Gastrocnemius medialis (tissue), 4 donors: ENCODE measurements around the gene RIPK4. TPM values are rescaled to one million over a fixed set of nuclear protein-coding genes. Genes with fewer than 3 reads are reported as not detected.
"Not testable (repeated sequence)": the region's sequence is repeated elsewhere in the genome, so short reads cannot be mapped to it uniquely, and the experiment has no call there.

Source experiments
- ATAC-seq, 2 donors: fragments of 150-250 bp; one replicate each; pipeline ENCODE4 v1.9.1; 2016
- DNase-seq, 2 donors: peaks; one replicate each; pipeline ENCODE4 v3.0.0-alpha.2; 2019
- H3K27ac ChIP-seq, 4 donors: fragments of 200-600 bp; sonication (generic); 1 replicate in 1 of 4; 2 replicates in 3 of 4; pipeline ENCODE4 v1.5.1; 2016 to 2018; ENCODE audit warnings: mild to moderate bottlenecking in 2 of 4, moderate library complexity in 1 of 4
- H3K27me3 ChIP-seq, 3 donors: fragments of 200-600 bp; sonication (generic) in 2 of 3; 1 replicate in 1 of 3; 2 replicates in 2 of 3; pipeline versions ENCODE4 v1.5.1 to v1.6.0; 2016 to 2019; ENCODE audit warnings: mild to moderate bottlenecking in 1 of 3, moderate library complexity in 1 of 3
- H3K36me3 ChIP-seq, 2 donors: fragments of 200-600 bp; sonication (generic) in 1 of 2; one replicate each; pipeline ENCODE4 v1.5.1; 2017 to 2018
- H3K4me1 ChIP-seq, 2 donors: fragments of 200-600 bp; sonication (generic) in 1 of 2; one replicate each; pipeline ENCODE4 v1.5.1; 2016 to 2017; ENCODE audit warnings: mild to moderate bottlenecking in 2 of 2
- H3K4me3 ChIP-seq, 4 donors: fragments of 200-600 bp; sonication (generic) in 3 of 4; 1 replicate in 1 of 4; 2 replicates in 3 of 4; pipeline ENCODE4 v1.5.1; 2016 to 2019; ENCODE audit warnings: mild to moderate bottlenecking in 2 of 4
- H3K9me3 ChIP-seq, 3 donors: fragments of 200-600 bp; sonication (generic) in 2 of 3; 1 replicate in 1 of 3; 2 replicates in 2 of 3; pipeline ENCODE4 v1.5.1; 2016 to 2019
- POLR2A ChIP-seq, 2 donors: fragments of 450-650 bp; IDR thresholded peaks; one replicate each; pipeline ENCODE4 v1.6.1; 2017; ENCODE audit warnings: antibody characterized with exemption in 2 of 2, mild to moderate bottlenecking in 2 of 2, moderate library complexity in 2 of 2
- in situ Hi-C, 4 donors: fragments of 200-750 bp; cut with MboI; loops; one replicate each; pipeline versions ENCODE4 v1.15.0 to v1.8.0; 2017; ENCODE audit warnings: low sequenced_read_pairs in 4 of 4
- intact Hi-C: fragments of 100-400 bp; cut with DNase I; formaldehyde crosslinking; loops from one replicate; pipeline ENCODE4 v1.15.1; 2023; ENCODE audit warnings: low total_unique reads
- total RNA-seq, 4 donors: library from RNA; depleted of rRNA; stranded (reverse); fragments of >200 nt; gene quantifications; one replicate each; pipeline versions ENCODE4 v1.1.0 to v1.2.3, GENCODE V29; 2016
- TF ChIP-seq, protein P1 (sequence below), 5 experiments: fragments of 450-650 bp in 3 of 5; fragments of 200-600 bp in 2 of 5; sonication (generic) in 2 of 5; IDR thresholded peaks in 4 of 5; conservative IDR thresholded peaks in 1 of 5; 1 replicate in 4 of 5; 2 replicates in 1 of 5; pipeline ENCODE4 v1.5.1; 2016 to 2019; ENCODE audit warnings: antibody characterized with exemption in 5 of 5, mild to moderate bottlenecking in 3 of 5, moderate library complexity in 3 of 5

Gene RIPK4
- total RNA-seq, 4 donors from 2014 or later: 0.04 to 0.07 TPM; not detected in 2

- Histone ChIP-seq H3K9me3 (no peaks in the 10 kb centered on the region), H3K4me3 (no peak overlapping the region), H3K4me1 (no peaks in the 10 kb centered on the region), H3K27ac (no peak overlapping the region), H3K27me3 (peaks cover 4 to 5% (median 4%) of the 10 kb centered on the region in 3 donors), H3K36me3 (no peaks in the 10 kb centered on the region)
- no peak for ATAC-seq
- no peak for TF ChIP-seq POLR2A (IDR thresholded peaks at IDR 0.05)
- TF ChIP-seq, protein P1, sequence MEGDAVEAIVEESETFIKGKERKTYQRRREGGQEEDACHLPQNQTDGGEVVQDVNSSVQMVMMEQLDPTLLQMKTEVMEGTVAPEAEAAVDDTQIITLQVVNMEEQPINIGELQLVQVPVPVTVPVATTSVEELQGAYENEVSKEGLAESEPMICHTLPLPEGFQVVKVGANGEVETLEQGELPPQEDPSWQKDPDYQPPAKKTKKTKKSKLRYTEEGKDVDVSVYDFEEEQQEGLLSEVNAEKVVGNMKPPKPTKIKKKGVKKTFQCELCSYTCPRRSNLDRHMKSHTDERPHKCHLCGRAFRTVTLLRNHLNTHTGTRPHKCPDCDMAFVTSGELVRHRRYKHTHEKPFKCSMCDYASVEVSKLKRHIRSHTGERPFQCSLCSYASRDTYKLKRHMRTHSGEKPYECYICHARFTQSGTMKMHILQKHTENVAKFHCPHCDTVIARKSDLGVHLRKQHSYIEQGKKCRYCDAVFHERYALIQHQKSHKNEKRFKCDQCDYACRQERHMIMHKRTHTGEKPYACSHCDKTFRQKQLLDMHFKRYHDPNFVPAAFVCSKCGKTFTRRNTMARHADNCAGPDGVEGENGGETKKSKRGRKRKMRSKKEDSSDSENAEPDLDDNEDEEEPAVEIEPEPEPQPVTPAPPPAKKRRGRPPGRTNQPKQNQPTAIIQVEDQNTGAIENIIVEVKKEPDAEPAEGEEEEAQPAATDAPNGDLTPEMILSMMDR (IDR thresholded peaks at IDR 0.05 in 4 of 5, conservative IDR thresholded peaks at IDR 0.05 in 1 of 5): no peak
- in situ Hi-C loops (no loop called here), intact Hi-C loops (no loop called here)
- no peak for DNase-seq
These were observed 51.1 kb downstream of the RIPK4 start for GRCh38 chr21:41715649-41716281.

DNA sequence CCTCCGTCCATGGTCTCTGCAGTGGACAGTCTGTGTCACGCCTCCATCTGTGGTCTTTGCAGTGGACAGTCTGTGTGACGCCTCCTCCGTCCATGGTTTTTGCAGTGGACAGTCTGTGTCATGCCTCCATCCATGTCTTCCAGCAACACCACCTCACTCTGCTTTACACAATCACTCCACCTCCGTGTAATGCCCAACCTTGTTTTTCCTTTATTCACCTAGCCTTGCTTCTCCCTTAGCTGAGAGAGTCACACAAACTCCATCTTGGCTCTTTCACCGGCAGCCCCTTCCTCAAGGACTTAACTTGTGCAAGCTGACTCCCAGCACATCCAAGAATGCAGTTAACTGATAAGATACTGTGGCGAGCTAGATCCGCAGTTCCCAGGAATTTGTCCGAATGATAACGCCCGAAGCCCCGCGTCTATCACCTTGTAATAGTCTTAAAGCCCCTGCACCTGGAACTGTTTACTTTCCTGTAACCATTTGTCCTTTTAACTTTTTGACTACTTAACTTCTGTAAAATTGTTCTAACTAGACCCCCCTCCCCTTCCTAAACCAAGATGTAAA, 52.5 kb downstream of the RIPK4 start:
- intact Hi-C loops, H3K27me3 ChIP-seq, H3K4me1 ChIP-seq, H3K27ac ChIP-seq, H3K36me3 ChIP-seq, H3K9me3 ChIP-seq, H3K4me3 ChIP-seq, in situ Hi-C loops, DNase-seq, ATAC-seq: not testable (repeated sequence)

GRCh38 chr21:41713495-41714281, 53.2 kb downstream of the RIPK4 start:
- no peak for ATAC-seq
- in situ Hi-C loops: no loop called here
- no peak for TF ChIP-seq POLR2A (IDR thresholded peaks at IDR 0.05)
- TF ChIP-seq, protein P1 (IDR thresholded peaks at IDR 0.05 in 4 of 5, conservative IDR thresholded peaks at IDR 0.05 in 1 of 5): no peak
- Histone ChIP-seq H3K36me3 (no peaks in the 10 kb centered on the region), H3K27ac (no peak overlapping the region), H3K4me1 (no peaks in the 10 kb centered on the region), H3K4me3 (no peak overlapping the region), H3K27me3 (peaks cover 4 to 5% (median 4%) of the 10 kb centered on the region in 3 donors), H3K9me3 (no peaks in the 10 kb centered on the region)
- DNase-seq: no peak
- intact Hi-C loops: no loop called here

- TF ChIP-seq POLR2A (IDR thresholded peaks at IDR 0.05): no peak
- TF ChIP-seq, protein P1 (IDR thresholded peaks at IDR 0.05 in 4 of 5, conservative IDR thresholded peaks at IDR 0.05 in 1 of 5): no peak
- H3K36me3 ChIP-seq: no peaks in the 10 kb centered on the region
- in situ Hi-C loops: no loop called here
- no peak for ATAC-seq
- no peak overlapping the region for H3K27ac ChIP-seq
- no peak for DNase-seq
- intact Hi-C loops: no loop called here
- H3K4me3 ChIP-seq: no peak overlapping the region
- no peaks in the 10 kb centered on the region for H3K4me1 ChIP-seq
- H3K27me3 ChIP-seq: peaks cover 4 to 5% (median 4%) of the 10 kb centered on the region in 3 donors
- no peaks in the 10 kb centered on the region for H3K9me3 ChIP-seq
These were observed 54.1 kb downstream of the RIPK4 start for GRCh38 chr21:41712730-41713129.

DNA sequence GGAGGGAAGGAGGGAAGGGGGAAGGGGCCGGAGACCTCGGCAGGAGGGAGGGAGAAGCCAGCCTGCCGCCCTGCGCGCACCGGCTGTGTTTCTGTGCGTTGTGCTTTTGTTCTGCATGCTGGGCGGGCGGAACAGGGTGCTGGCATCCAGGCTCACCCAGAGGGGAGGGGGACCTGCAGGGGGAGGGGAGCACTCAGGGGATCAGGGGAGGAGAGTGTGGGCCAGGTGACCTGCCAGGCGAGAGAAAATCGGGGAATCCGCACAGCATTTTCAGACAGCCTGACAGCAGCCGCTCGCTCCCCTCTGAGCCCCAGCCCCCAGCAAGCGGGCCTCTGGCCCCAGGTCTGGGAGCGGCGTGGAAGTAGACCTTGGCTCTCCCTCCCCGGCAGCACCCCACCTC, 54.7 kb downstream of the RIPK4 start:
- Histone ChIP-seq H3K4me3 (no peak overlapping the region), H3K27me3 (peaks cover 4 to 5% (median 4%) of the 10 kb centered on the region in 3 donors), H3K4me1 (no peaks in the 10 kb centered on the region), H3K9me3 (no peaks in the 10 kb centered on the region), H3K27ac (no peak overlapping the region), H3K36me3 (no peaks in the 10 kb centered on the region)
- DNase-seq (no peak), ATAC-seq (no peak)
- intact Hi-C loops (no loop called here), in situ Hi-C loops (no loop called here)
- TF ChIP-seq, protein P1 (IDR thresholded peaks at IDR 0.05 in 4 of 5, conservative IDR thresholded peaks at IDR 0.05 in 1 of 5): no peak
- no peak for TF ChIP-seq POLR2A (IDR thresholded peaks at IDR 0.05)
